DND-41 (cell line): ENCODE results near the gene TAB2.

Experiments
- ATAC-seq: fragments of 200-7000 bp; cut with Tn5 transposase; 3 replicates; pipeline ENCODE4 v1.9.1; 2021; ENCODE audit warnings: low read depth; ENCODE audit not compliant: insufficient read depth
- DNase-seq: peaks from one replicate; pipeline ENCODE4 v3.0.0-alpha.2; 2020
- H2AFZ ChIP-seq: 2 replicates; pipeline ENCODE4 v1.6.0; 2012; ENCODE audit warnings: low read depth, low read length
- H3K27ac ChIP-seq: 2 replicates; pipeline ENCODE4 v1.5.1; 2012; ENCODE audit warnings: low read length, inconsistent platforms
- H3K27me3 ChIP-seq: fragments of 200-600 bp; sonication (generic); 2 replicates; pipeline ENCODE4 v1.6.0; 2012; ENCODE audit warnings: low read length, mild to moderate bottlenecking, inconsistent platforms; ENCODE audit not compliant: insufficient read depth, poor library complexity
- H3K36me3 ChIP-seq: 2 replicates; pipeline ENCODE4 v1.5.1; 2012; ENCODE audit warnings: low read length, inconsistent platforms; ENCODE audit not compliant: insufficient read depth
- H3K4me1 ChIP-seq: 2 replicates; pipeline ENCODE4 v1.5.1; 2012; ENCODE audit warnings: mild to moderate bottlenecking, low read length; ENCODE audit not compliant: insufficient read depth
- H3K4me2 ChIP-seq: 2 replicates; pipeline ENCODE4 v1.6.0; 2012; ENCODE audit warnings: mild to moderate bottlenecking, moderate library complexity, low read length, inconsistent platforms; ENCODE audit not compliant: insufficient read depth
- H3K4me3 ChIP-seq, 2 experiments: fragments of 200-600 bp in 1 of 2; shearing (Covaris generic) in 1 of 2; 2 replicates each; pipeline ENCODE4 v1.5.1; 2012 to 2016; ENCODE audit warnings: inconsistent platforms in 2 of 2, low read length in 2 of 2, mild to moderate bottlenecking in 2 of 2, low read depth in 1 of 2, moderate library complexity in 1 of 2
- H3K79me2 ChIP-seq: 2 replicates; pipeline ENCODE4 v1.6.0; 2012; ENCODE audit warnings: low read length, inconsistent platforms; ENCODE audit not compliant: insufficient read depth
- H3K9ac ChIP-seq: 2 replicates; pipeline ENCODE4 v1.6.0; 2012; ENCODE audit warnings: low read depth, mild to moderate bottlenecking, inconsistent platforms, low read length, moderate library complexity
- H3K9me3 ChIP-seq: 2 replicates; pipeline ENCODE4 v1.5.1; 2012; ENCODE audit warnings: low read length, moderate library complexity, mild to moderate bottlenecking, inconsistent platforms; ENCODE audit not compliant: insufficient read depth, severe bottlenecking
- H4K20me1 ChIP-seq: 2 replicates; pipeline ENCODE4 v1.6.0; 2012; ENCODE audit warnings: low read length; ENCODE audit not compliant: insufficient read depth
- CTCF ChIP-seq: IDR thresholded peaks from 2 replicates; pipeline ENCODE4 v1.5.1; 2012; ENCODE audit warnings: borderline replicate concordance, low read length, moderate library complexity, mild to moderate bottlenecking; ENCODE audit not compliant: poor library complexity, severe bottlenecking; ENCODE audit errors: extremely low read depth
- EZH2 ChIP-seq: IDR thresholded peaks from 3 replicates; pipeline ENCODE4 v1.6.1; 2012; ENCODE audit warnings: borderline replicate concordance, low read depth, mild to moderate bottlenecking, moderate library complexity, low read length, inconsistent platforms; ENCODE audit not compliant: severe bottlenecking

Gene TAB2

GRCh38 chr6:149330133-149330532 lies 12.6 kb downstream of the TAB2 start:
- peaks cover 89% of the 10 kb centered on the region for H4K20me1 ChIP-seq

GRCh38 chr6:149331043-149331807 lies 13.7 kb downstream of the TAB2 start:
- TF ChIP-seq CTCF (no peak), EZH2 (no peak)
- no peak overlapping the region for H3K9ac ChIP-seq
- H3K36me3 ChIP-seq, result no peaks in the 10 kb centered on the region
- H3K4me3 ChIP-seq, result no peak overlapping the region
- DNase-seq (no peak), ATAC-seq (no peak)
- 0 out of 2 replicates have a peak overlapping the region, but pooled peaks have one; percentile 6 for H3K4me2 ChIP-seq
- H3K27ac ChIP-seq, result no peak overlapping the region
- H2AFZ ChIP-seq, result no peak overlapping the region
- peaks cover 91% of the 10 kb centered on the region for H4K20me1 ChIP-seq
- peaks cover 100% of the 10 kb centered on the region for H3K79me2 ChIP-seq
- no peaks in the 10 kb centered on the region for H3K27me3 ChIP-seq
- peaks cover 52% of the 10 kb centered on the region for H3K4me1 ChIP-seq
- no peaks in the 10 kb centered on the region for H3K9me3 ChIP-seq

More at GRCh38 chr6:149330133-149330532, 12.6 kb downstream of the TAB2 start:
- no peak for ATAC-seq
- Histone ChIP-seq H3K36me3 (no peaks in the 10 kb centered on the region; the same call in 1 of the 2 replicates), H3K4me2 (no peak overlapping the region), H3K27ac (no peak overlapping the region), H3K79me2 (peaks cover 100% of the 10 kb centered on the region), H3K4me1 (peaks cover 41% of the 10 kb centered on the region), H3K27me3 (no peaks in the 10 kb centered on the region), H3K9ac (no peak overlapping the region), H3K4me3 (no peak overlapping the region), H2AFZ (no peak overlapping the region), H3K9me3 (no peaks in the 10 kb centered on the region)
- DNase-seq, result no peak
- TF ChIP-seq EZH2 (no peak), CTCF (no peak)

- Histone ChIP-seq H3K79me2 (peaks cover 100% of the 10 kb centered on the region), H3K4me3 (no peak overlapping the region), H2AFZ (no peak overlapping the region), H3K36me3 (no peaks in the 10 kb centered on the region), H3K4me2 (no peak overlapping the region), H3K9ac (no peak overlapping the region), H3K27me3 (no peaks in the 10 kb centered on the region), H3K27ac (no peak overlapping the region), H3K4me1 (peaks cover 59% of the 10 kb centered on the region), H3K9me3 (no peaks in the 10 kb centered on the region), H4K20me1 (peaks cover 90% of the 10 kb centered on the region)
- ATAC-seq, result no peak
- DNase-seq, result no peak
- TF ChIP-seq EZH2, result no peak
- TF ChIP-seq CTCF, result no peak
Measured at GRCh38 chr6:149331871-149332270, 14.4 kb downstream of the TAB2 start.
